ENCODE results near the gene CNNM2. TPM values are rescaled to one million over a fixed set of nuclear protein-coding genes. Genes with fewer than 3 reads are reported as not detected.

Gene CNNM2
- total and polyA plus RNA-seq, 8 donors: 2.0 to 8.9 (median 5.9) TPM

DNA sequence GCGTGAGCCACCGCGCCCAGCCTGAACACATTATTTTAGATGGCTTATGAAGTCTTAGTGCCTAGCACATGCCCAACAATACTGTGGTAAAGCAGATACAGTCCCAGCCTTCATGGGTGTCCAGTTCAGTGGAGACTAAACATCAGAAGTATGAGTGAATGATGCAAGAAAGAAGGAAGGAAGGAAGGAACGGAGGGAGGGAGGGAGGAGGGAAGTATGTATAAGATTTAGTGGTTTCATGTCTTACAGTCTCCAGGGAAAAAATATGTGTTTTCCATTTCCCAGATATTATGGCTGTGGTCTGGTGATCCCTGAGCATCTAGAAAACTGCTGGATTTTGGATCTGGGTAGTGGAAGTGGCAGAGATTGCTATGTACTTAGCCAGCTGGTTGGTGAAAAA, 45.9 kb upstream of the CNNM2 start:
- Histone ChIP-seq H3K36me3 (no peaks in the 10 kb centered on the region), H3K4me1 (peaks cover 7 to 11% (median 8%) of the 10 kb centered on the region in 3 donors), H3K27me3 (no peaks in the 10 kb centered on the region), H3K9me3 (no peaks in the 10 kb centered on the region), H3K4me3 (no peak overlapping the region), H3K27ac (no peak overlapping the region)
- DNase-seq: no peak
- no peak for FAIRE-seq
- ATAC-seq: no peak
- 88 to 92% methylated on average over 4 of the region's 4 CpGs for WGBS, 2 donors
- TF ChIP-seq, protein P1, sequence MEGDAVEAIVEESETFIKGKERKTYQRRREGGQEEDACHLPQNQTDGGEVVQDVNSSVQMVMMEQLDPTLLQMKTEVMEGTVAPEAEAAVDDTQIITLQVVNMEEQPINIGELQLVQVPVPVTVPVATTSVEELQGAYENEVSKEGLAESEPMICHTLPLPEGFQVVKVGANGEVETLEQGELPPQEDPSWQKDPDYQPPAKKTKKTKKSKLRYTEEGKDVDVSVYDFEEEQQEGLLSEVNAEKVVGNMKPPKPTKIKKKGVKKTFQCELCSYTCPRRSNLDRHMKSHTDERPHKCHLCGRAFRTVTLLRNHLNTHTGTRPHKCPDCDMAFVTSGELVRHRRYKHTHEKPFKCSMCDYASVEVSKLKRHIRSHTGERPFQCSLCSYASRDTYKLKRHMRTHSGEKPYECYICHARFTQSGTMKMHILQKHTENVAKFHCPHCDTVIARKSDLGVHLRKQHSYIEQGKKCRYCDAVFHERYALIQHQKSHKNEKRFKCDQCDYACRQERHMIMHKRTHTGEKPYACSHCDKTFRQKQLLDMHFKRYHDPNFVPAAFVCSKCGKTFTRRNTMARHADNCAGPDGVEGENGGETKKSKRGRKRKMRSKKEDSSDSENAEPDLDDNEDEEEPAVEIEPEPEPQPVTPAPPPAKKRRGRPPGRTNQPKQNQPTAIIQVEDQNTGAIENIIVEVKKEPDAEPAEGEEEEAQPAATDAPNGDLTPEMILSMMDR (IDR thresholded peaks at IDR 0.05): no peak
- intact Hi-C loops (cut with DNase I): no loop called here

DNA sequence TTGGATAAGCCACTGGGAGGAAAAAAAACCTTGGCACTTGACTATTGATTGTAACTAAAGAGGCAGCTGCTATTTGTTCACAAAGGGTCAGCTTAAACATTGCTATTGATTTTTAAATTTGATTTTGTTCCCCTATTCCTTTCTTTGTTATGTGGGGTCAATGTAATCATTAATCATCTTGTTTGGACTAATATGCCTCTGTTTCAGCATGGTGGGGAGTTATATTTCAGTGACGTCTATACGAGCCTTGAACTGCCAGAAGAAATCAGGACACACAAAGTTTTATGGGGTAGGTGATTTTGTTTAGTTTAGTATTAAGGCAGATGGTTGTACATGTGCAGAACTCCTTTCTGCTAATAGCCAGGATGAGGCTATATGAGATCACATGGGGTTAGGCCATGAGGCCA, 41.3 kb upstream of the CNNM2 start:
- no peaks in the 10 kb centered on the region for H3K9me3 ChIP-seq
- H3K4me1 ChIP-seq: peaks cover 7 to 9% (median 8%) of the 10 kb centered on the region in 3 donors
- H3K27ac ChIP-seq: peak overlapping the region in 1 of 4 donors; percentile 19
- FAIRE-seq (no peak), DNase-seq (no peak), ATAC-seq (peak; percentile 83 to 90 (median 87))
- no peaks in the 10 kb centered on the region for H3K36me3 ChIP-seq
- no peak overlapping the region for H3K4me3 ChIP-seq
- no peaks in the 10 kb centered on the region for H3K27me3 ChIP-seq
- intact Hi-C loops (cut with DNase I): no loop called here
- WGBS, 2 donors: 19% methylated on average over 2 of the region's 2 CpGs
- TF ChIP-seq, protein P1 (IDR thresholded peaks at IDR 0.05): no peak

DNA sequence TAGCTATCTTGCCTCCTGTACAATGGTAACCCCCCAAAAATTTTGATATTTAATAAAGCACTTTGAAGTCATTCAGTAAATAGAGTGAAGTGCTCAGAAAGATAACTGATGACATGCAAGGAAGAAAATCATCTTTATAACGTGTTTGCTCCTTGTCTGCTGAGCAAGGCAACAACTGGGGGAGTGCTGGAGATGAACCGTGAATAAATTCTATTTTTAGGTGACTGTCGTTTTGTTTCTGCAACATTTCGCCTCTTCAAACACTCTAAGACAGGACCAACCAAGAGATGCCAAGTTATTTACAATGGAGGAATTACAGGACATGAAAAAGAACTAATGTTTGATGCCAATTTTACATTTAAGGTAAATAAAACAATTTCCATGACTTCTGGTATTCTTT, 39.5 kb upstream of the CNNM2 start:
- TF ChIP-seq, protein P1 (IDR thresholded peaks at IDR 0.05): no peak
- DNase-seq (no peak), FAIRE-seq (no peak), ATAC-seq (no peak)
- no peaks in the 10 kb centered on the region for H3K9me3 ChIP-seq
- no peaks in the 10 kb centered on the region for H3K27me3 ChIP-seq
- H3K36me3 ChIP-seq: no peaks in the 10 kb centered on the region
- no peak overlapping the region for H3K27ac ChIP-seq
- H3K4me3 ChIP-seq: no peak overlapping the region
- 76 to 86% methylated on average over 4 of the region's 4 CpGs for WGBS, 2 donors
- intact Hi-C loops (cut with DNase I): no loop called here
- H3K4me1 ChIP-seq: peaks cover 7 to 9% (median 8%) of the 10 kb centered on the region in 3 donors

DNA sequence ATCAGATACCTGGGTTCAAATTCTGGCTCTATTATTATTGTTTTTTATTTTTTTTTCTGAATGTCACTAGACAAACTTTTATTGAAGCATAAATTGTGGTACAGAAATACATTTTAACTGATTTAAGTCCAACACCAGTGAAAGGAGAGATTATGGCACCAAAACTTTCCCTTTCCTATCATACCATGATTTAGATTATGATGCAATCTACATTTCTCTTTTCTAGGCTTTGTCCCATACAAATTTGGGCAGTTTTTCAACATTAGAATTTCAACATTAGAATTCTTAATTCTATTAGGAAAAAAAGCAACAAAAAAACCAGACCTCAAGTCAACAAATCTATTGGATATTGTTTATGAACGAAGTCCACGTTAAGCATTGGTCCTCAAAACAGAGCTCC, 37.8 kb upstream of the CNNM2 start:
- TF ChIP-seq, protein P1 (IDR thresholded peaks at IDR 0.05): no peak
- intact Hi-C loops (cut with DNase I): no loop called here
- no peaks in the 10 kb centered on the region for H3K36me3 ChIP-seq
- no peak overlapping the region for H3K27ac ChIP-seq
- FAIRE-seq (no peak), DNase-seq (no peak), ATAC-seq (no peak)
- no peaks in the 10 kb centered on the region for H3K27me3 ChIP-seq
- no peaks in the 10 kb centered on the region for H3K9me3 ChIP-seq
- WGBS, 2 donors: 91 to 94% methylated on average over 2 of the region's 2 CpGs
- peaks cover 7 to 9% (median 8%) of the 10 kb centered on the region in 3 donors for H3K4me1 ChIP-seq
- H3K4me3 ChIP-seq: no peak overlapping the region

DNA sequence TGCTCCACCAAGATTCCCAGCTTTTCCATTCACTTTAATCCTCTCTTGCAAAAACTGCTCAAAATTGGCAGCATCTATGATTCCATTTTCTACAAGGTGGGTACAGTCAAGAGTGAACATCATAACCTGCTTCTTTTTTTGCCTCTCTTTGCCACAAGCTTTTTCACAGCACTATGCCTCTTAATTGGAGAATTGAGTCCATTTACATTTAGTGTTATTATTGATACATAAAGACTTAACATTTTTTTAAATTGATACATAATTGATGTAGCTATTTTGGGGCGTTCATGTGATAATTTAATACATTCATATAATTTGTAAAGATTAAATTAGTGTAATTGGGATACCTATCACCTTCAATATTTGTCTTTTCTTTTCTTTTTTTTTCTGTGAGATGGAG, 30.0 kb upstream of the CNNM2 start:
- ATAC-seq: no peak
- H3K27ac ChIP-seq: no peak overlapping the region
- intact Hi-C loops (cut with DNase I): no loop called here
- TF ChIP-seq, protein P1 (IDR thresholded peaks at IDR 0.05): no peak
- H3K9me3 ChIP-seq: no peaks in the 10 kb centered on the region
- 95 to 97% methylated on average over 1 of the region's 1 CpG for WGBS, 2 donors
- no peak for DNase-seq
- no peaks in the 10 kb centered on the region for H3K36me3 ChIP-seq
- no peaks in the 10 kb centered on the region for H3K27me3 ChIP-seq
- H3K4me1 ChIP-seq: no peaks in the 10 kb centered on the region
- no peak for FAIRE-seq
- no peak overlapping the region for H3K4me3 ChIP-seq

All from pancreas (tissue), 10 donors.